H1 (cell line): ENCODE data around the gene DRC1. TPM values are rescaled to one million over a fixed set of nuclear protein-coding genes. Genes with fewer than 3 reads are reported as not detected.

Experiments
- ASH2L ChIP-seq: fragments of 200-600, 300-600 bp; sonication (generic); IDR thresholded peaks from one replicate; pipeline ENCODE4 v1.7.1; 2017; ENCODE audit warnings: low read length
- CBX8 ChIP-seq: fragments of 300-800, 300-1000 bp; sonication (generic); IDR thresholded peaks from 2 replicates; pipeline ENCODE4 v1.7.1; 2016; ENCODE audit warnings: low read depth, low read length, borderline replicate concordance
- EGR1 ChIP-seq: IDR thresholded peaks from 2 replicates; pipeline ENCODE4 v1.6.1; 2011; ENCODE audit warnings: low read depth, low read length, borderline replicate concordance
- JUND ChIP-seq: IDR thresholded peaks from 2 replicates; pipeline ENCODE4 v1.6.1; 2011; ENCODE audit warnings: mild to moderate bottlenecking, improper control_type of control experiment, low read length
- NANOG ChIP-seq: IDR thresholded peaks from 2 replicates; pipeline ENCODE4 v1.6.1; 2011; ENCODE audit warnings: low read length, low read depth, mild to moderate bottlenecking, inconsistent platforms; ENCODE audit not compliant: insufficient read depth, poor library complexity, severe bottlenecking
- RXRA ChIP-seq: IDR thresholded peaks from 2 replicates; pipeline ENCODE4 v1.6.1; 2011; ENCODE audit warnings: low read depth, mild to moderate bottlenecking, low read length, moderate library complexity; ENCODE audit not compliant: insufficient read depth
- SAP30 ChIP-seq: fragments of 300-600 bp; sonication (generic); IDR thresholded peaks from 2 replicates; pipeline ENCODE4 v1.7.1; 2012; ENCODE audit warnings: low read length, moderate library complexity, mild to moderate bottlenecking, inconsistent platforms; ENCODE audit not compliant: insufficient read depth, insufficient replicate concordance
- SP2 ChIP-seq: IDR thresholded peaks from 2 replicates; pipeline ENCODE4 v1.6.1; 2012; ENCODE audit warnings: mild to moderate bottlenecking, low read length, inconsistent platforms
- SP4 ChIP-seq: IDR thresholded peaks from 2 replicates; pipeline ENCODE4 v1.6.1; 2012; ENCODE audit warnings: low read length, inconsistent platforms
- polyA plus RNA-seq, 7 experiments: library from polyadenylated mRNA; depleted of rRNA in 3 of 7; stranded (reverse) in 5 of 7; unstranded in 2 of 7; fragments of >200 nt in 5 of 7; fragments of 200-250 nt in 2 of 7; gene quantifications; 1 replicate in 5 of 7; 2 replicates in 1 of 7; 4 replicates in 1 of 7; pipeline versions ENCODE4 v1.2.1 to v1.2.3, GENCODE V29; 2011 to 2013; ENCODE audit warnings: missing spikeins in 2 of 7, mixed read lengths in 2 of 7
- total RNA-seq: library from RNA; stranded (reverse); fragmentation: NEBNext Ultra II Directional; extraction: Animal tissue kit (Norgen Biotek cat#: 25700); gene quantifications from 2 replicates; pipeline ENCODE4 v1.2.1, GENCODE V29; 2021
- TF ChIP-seq, protein P1 (sequence below): fragments of 300-600 bp; sonication (generic); IDR thresholded peaks from 2 replicates; pipeline ENCODE4 v1.7.1; 2012; ENCODE audit warnings: low read length, moderate library complexity, mild to moderate bottlenecking, inconsistent platforms; ENCODE audit not compliant: insufficient replicate concordance

Gene DRC1
- total and polyA plus RNA-seq, 2 of the 8 experiments (the other 6 are each of a cell fraction or from before 2014, with no cell fraction given), result 0.08 TPM; not detected in 1

DNA sequence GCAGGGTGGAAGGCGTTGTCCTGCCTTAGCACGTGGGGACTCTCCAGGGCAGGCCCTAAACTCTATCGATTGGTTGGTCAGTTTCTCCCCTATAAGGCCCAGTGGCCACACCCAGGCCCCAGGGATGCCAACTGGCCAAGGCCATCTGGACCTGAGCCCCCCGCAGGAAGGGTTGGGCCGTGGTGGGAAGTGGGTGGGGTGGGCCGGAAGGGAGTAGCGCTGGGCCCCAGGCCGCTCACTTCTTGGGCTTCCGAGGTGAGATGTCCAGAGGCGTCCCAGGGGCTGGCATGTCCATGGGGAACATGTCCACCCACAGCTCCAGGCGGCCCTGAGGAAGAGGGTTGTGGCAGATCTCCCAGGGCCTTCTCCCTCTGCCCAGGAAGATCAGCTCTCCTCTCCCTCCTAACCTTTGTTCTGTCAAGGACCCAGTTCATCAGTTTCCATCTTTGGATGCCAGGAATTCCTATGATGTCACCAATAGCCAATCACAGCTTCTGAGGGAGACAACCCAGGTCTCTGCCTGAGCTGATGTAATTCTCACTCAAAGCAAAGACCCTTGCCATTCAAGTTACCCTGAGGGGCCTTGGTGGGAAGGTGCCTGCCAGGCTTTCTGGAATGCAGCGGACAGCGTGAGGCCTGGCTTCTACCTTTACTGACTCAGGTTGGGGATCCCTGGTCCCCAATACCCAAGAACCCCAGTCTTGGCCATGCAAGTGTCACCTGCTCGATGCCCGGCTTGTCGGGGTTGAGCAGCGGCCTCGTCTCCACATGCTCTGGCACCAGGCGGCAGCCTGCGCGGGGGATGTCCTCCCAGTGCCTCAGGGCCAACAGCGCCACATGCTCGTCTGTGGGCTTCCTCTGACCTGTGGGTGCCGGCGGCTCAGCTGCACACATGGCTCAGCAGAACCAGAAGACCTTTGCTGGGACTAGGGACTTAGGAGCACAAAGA is 61.8 kb downstream of the DRC1 start (continued):
- TF ChIP-seq, protein P1, sequence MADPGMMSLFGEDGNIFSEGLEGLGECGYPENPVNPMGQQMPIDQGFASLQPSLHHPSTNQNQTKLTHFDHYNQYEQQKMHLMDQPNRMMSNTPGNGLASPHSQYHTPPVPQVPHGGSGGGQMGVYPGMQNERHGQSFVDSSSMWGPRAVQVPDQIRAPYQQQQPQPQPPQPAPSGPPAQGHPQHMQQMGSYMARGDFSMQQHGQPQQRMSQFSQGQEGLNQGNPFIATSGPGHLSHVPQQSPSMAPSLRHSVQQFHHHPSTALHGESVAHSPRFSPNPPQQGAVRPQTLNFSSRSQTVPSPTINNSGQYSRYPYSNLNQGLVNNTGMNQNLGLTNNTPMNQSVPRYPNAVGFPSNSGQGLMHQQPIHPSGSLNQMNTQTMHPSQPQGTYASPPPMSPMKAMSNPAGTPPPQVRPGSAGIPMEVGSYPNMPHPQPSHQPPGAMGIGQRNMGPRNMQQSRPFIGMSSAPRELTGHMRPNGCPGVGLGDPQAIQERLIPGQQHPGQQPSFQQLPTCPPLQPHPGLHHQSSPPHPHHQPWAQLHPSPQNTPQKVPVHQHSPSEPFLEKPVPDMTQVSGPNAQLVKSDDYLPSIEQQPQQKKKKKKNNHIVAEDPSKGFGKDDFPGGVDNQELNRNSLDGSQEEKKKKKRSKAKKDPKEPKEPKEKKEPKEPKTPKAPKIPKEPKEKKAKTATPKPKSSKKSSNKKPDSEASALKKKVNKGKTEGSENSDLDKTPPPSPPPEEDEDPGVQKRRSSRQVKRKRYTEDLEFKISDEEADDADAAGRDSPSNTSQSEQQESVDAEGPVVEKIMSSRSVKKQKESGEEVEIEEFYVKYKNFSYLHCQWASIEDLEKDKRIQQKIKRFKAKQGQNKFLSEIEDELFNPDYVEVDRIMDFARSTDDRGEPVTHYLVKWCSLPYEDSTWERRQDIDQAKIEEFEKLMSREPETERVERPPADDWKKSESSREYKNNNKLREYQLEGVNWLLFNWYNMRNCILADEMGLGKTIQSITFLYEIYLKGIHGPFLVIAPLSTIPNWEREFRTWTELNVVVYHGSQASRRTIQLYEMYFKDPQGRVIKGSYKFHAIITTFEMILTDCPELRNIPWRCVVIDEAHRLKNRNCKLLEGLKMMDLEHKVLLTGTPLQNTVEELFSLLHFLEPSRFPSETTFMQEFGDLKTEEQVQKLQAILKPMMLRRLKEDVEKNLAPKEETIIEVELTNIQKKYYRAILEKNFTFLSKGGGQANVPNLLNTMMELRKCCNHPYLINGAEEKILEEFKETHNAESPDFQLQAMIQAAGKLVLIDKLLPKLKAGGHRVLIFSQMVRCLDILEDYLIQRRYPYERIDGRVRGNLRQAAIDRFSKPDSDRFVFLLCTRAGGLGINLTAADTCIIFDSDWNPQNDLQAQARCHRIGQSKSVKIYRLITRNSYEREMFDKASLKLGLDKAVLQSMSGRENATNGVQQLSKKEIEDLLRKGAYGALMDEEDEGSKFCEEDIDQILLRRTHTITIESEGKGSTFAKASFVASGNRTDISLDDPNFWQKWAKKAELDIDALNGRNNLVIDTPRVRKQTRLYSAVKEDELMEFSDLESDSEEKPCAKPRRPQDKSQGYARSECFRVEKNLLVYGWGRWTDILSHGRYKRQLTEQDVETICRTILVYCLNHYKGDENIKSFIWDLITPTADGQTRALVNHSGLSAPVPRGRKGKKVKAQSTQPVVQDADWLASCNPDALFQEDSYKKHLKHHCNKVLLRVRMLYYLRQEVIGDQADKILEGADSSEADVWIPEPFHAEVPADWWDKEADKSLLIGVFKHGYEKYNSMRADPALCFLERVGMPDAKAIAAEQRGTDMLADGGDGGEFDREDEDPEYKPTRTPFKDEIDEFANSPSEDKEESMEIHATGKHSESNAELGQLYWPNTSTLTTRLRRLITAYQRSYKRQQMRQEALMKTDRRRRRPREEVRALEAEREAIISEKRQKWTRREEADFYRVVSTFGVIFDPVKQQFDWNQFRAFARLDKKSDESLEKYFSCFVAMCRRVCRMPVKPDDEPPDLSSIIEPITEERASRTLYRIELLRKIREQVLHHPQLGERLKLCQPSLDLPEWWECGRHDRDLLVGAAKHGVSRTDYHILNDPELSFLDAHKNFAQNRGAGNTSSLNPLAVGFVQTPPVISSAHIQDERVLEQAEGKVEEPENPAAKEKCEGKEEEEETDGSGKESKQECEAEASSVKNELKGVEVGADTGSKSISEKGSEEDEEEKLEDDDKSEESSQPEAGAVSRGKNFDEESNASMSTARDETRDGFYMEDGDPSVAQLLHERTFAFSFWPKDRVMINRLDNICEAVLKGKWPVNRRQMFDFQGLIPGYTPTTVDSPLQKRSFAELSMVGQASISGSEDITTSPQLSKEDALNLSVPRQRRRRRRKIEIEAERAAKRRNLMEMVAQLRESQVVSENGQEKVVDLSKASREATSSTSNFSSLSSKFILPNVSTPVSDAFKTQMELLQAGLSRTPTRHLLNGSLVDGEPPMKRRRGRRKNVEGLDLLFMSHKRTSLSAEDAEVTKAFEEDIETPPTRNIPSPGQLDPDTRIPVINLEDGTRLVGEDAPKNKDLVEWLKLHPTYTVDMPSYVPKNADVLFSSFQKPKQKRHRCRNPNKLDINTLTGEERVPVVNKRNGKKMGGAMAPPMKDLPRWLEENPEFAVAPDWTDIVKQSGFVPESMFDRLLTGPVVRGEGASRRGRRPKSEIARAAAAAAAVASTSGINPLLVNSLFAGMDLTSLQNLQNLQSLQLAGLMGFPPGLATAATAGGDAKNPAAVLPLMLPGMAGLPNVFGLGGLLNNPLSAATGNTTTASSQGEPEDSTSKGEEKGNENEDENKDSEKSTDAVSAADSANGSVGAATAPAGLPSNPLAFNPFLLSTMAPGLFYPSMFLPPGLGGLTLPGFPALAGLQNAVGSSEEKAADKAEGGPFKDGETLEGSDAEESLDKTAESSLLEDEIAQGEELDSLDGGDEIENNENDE, result no peak
- TF ChIP-seq RXRA, result no peak
- no peak for TF ChIP-seq SP2
- no peak for TF ChIP-seq SP4
- peak; percentile 29 for TF ChIP-seq ASH2L
- TF ChIP-seq NANOG, result no peak
- no peak for TF ChIP-seq CBX8
- TF ChIP-seq EGR1, result no peak
- TF ChIP-seq JUND, result peak; percentile 74
- TF ChIP-seq SAP30, result no peak
